Peyer's patch (tissue), 4 donors: ENCODE measurements around the gene SAMD1.

Source experiments
- POLR2A ChIP-seq, 2 donors: fragments of 450-650 bp; IDR thresholded peaks; one replicate each; pipeline ENCODE4 v1.5.1; 2017; ENCODE audit warnings: antibody characterized with exemption in 2 of 2, mild to moderate bottlenecking in 2 of 2, moderate library complexity in 2 of 2
- TF ChIP-seq, protein P1 (sequence below), 6 experiments: fragments of 450-650 bp in 4 of 6; fragments of 200-600 bp in 2 of 6; sonication (generic) in 1 of 6; IDR thresholded peaks; one replicate each; pipeline ENCODE4 v1.5.1; 2017 to 2019; ENCODE audit warnings: antibody characterized with exemption in 6 of 6, mild to moderate bottlenecking in 3 of 6, moderate library complexity in 1 of 6

DNA sequence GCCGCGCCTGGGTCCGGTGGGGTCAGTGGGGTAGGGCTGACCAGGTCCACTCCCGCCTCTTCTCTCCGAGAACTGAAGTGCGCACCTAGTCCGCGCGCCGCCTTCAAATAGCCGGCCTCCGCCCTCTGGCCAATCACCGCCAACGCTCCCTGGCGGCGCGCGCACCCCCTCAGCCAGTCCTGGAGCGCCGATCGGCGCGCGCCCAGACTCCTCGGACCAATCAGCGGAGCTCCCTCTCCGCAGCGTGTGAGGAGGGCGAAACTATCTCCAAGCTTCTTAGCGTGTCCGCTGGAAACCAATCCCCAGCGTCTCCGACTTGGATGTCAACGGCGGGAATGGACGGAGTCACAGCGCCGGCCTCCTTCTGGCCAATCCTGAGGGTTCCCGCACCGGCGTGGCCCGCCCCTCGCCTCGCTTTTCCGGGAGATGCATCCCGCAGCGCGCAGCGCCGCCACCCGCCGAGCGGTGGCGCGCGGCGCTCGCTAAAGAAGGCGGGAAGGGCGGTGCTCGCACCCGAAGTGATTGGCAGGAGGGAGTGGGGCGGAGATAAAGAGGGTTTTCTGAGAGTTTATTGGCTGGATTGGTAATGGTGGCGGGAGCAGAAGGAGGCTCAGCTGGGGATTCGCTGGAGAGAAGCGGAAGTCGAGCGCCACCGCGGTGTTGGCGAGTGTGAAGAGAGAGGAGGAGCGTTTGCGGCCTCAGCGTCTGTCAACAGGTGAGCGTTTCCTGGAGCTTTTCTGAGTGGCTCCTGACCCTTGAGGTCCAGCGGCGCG, 46.1 kb upstream of the SAMD1 start, which contains the start of gene ASF1B:
- TF ChIP-seq, protein P1, sequence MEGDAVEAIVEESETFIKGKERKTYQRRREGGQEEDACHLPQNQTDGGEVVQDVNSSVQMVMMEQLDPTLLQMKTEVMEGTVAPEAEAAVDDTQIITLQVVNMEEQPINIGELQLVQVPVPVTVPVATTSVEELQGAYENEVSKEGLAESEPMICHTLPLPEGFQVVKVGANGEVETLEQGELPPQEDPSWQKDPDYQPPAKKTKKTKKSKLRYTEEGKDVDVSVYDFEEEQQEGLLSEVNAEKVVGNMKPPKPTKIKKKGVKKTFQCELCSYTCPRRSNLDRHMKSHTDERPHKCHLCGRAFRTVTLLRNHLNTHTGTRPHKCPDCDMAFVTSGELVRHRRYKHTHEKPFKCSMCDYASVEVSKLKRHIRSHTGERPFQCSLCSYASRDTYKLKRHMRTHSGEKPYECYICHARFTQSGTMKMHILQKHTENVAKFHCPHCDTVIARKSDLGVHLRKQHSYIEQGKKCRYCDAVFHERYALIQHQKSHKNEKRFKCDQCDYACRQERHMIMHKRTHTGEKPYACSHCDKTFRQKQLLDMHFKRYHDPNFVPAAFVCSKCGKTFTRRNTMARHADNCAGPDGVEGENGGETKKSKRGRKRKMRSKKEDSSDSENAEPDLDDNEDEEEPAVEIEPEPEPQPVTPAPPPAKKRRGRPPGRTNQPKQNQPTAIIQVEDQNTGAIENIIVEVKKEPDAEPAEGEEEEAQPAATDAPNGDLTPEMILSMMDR (IDR thresholded peaks at IDR 0.05), result peak; percentile 81 to 97 (median 88)
- TF ChIP-seq POLR2A (IDR thresholded peaks at IDR 0.05), result peak; percentile 74 to 75
